MCF 10A (cell line): Measurements from ENCODE around the gene SFXN1. TPM values are rescaled to one million over a fixed set of nuclear protein-coding genes. Genes with fewer than 3 reads are reported as not detected.

Experiments
- BruUV-seq: library from RNA; stranded (reverse); fragments of 400-500 nt; replicated peaks from 2 replicates; lab custom pipeline; 2021; lab: Mats Ljungman, UMichigan
- CTCF ChIA-PET: fragments of 300-600 bp; sonication (Branson Sonifier 250); formaldehyde crosslinking; extraction: SDS; loops from one replicate; lab custom pipeline; 2021; ENCODE audit warnings: antibody characterized with exemption, inconsistent platforms; lab: Yijun Ruan, JAX
- POLR2A ChIA-PET: fragments of 300-600, 350-650 bp; sonication (Branson Sonifier 250); formaldehyde crosslinking; extraction: SDS; loops from one replicate; lab custom pipeline; 2020; ENCODE audit warnings: antibody characterized with exemption, inconsistent platforms; lab: Yijun Ruan, JAX
- DNase-seq: peaks from one replicate; pipeline ENCODE4 v3.0.0-alpha.2; 2018; ENCODE audit not compliant: unreplicated experiment
- H3K27ac Mint-ChIP-seq: one replicate; pipeline ENCODE4 v1.8.0; 2022; ENCODE audit warnings: mild to moderate bottlenecking, low read depth, mixed read lengths; ENCODE audit not compliant: unreplicated experiment
- H3K27me3 Mint-ChIP-seq: one replicate; pipeline ENCODE4 v1.8.0; 2022; ENCODE audit warnings: mixed read lengths; ENCODE audit not compliant: insufficient read depth, unreplicated experiment
- H3K36me3 Mint-ChIP-seq: one replicate; pipeline ENCODE4 v1.8.0; 2022; ENCODE audit warnings: mild to moderate bottlenecking, moderate library complexity, mixed read lengths; ENCODE audit not compliant: insufficient read depth, unreplicated experiment
- H3K4me1 Mint-ChIP-seq: one replicate; pipeline ENCODE4 v1.8.0; 2022; ENCODE audit warnings: mixed read lengths; ENCODE audit not compliant: insufficient read depth, unreplicated experiment
- H3K4me3 Mint-ChIP-seq: one replicate; pipeline ENCODE4 v1.8.0; 2022; ENCODE audit warnings: mild to moderate bottlenecking, moderate library complexity, mixed read lengths; ENCODE audit not compliant: unreplicated experiment
- H3K9me3 Mint-ChIP-seq: one replicate; pipeline ENCODE4 v1.8.0; 2022; ENCODE audit warnings: mixed read lengths; ENCODE audit not compliant: unreplicated experiment
- intact Hi-C: fragments of 100-400 bp; cut with micrococcal nuclease; formaldehyde crosslinking; loops from 2 replicates; pipeline ENCODE4 v1.14.1; 2022
- total RNA-seq: library from RNA; stranded (reverse); gene quantifications from 2 replicates; pipeline ENCODE4 v1.2.3, GENCODE V29; 2022
- TF ChIP-seq, protein P1 (sequence below): fragments of 200-600 bp; IDR thresholded peaks from one replicate; pipeline ENCODE4 v1.8.0; 2022; ENCODE audit warnings: antibody characterized with exemption, mild to moderate bottlenecking; ENCODE audit not compliant: unreplicated experiment

SFXN1 gene
- total RNA-seq, 1 experiment from 2014 or later, result 91.8 TPM

DNA sequence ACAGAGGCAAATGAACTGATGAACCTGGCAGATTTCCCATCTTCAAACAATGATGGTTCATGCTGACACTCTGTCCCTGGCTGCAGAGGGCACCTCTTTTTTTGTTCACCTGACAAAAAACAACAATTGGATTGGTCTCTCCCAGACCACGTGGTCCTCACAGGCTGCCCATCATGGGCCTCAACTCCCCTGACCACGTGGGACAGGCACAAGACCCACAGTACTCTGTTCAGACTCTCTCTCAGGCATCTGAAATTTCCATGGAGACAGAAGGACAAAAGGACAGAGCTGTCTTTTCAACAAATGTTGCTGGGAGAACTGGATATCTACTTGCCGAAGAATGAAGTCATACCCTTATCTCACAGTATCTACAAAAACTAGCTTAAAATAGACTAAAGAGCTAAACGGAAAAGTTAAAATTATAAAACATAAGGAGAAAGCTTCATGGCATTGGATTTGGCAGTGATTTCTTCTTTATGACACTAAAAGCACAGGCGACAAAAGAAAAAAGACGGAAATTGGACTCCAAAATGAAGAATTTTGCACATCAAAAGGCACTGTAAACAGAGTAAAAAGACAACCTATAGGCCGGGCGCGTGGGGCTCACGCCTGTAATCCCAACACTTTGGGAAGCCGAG, 22.1 kb upstream of the SFXN1 start:
- CTCF ChIA-PET, result interaction anchor here (0.6 to 6.3 kb wide), 3 partner anchors 9 to 505 kb away, joined by 3 to 72 read pairs (median 3); no protein-coding TSS in a partner anchor
- no TSS peak for BruUV-seq

DNA sequence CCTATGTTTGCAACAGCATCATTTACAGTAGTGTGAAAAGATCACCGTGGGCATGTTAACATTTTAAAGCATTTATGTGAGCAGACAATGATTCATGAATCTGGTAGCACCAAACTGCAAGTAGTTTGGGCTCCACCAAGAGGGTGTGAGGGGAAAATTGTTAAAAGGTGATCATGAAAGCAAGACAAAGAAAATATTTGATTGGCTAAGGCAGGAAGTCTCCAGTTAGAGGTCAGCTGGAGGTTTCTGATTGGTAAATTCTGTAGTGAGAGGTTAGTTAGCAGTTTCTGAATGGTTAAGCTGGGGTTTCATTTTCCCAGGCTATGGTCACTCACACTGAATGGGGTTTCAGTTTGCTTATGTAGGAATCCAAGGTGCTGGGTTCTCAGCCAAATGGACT, 20.9 kb upstream of the SFXN1 start:
- H3K4me3 Mint-ChIP-seq, result no peak overlapping the region
- CTCF ChIA-PET, result interaction anchor here (0.6 to 6.3 kb wide), 5 partner anchors 9 to 507 kb away, joined by 3 to 72 read pairs (median 3); no protein-coding TSS in a partner anchor
- H3K27ac Mint-ChIP-seq, result no peak overlapping the region
- no peaks in the 10 kb centered on the region for H3K4me1 Mint-ChIP-seq
- BruUV-seq, result no TSS peak
- no peaks in the 10 kb centered on the region for H3K36me3 Mint-ChIP-seq
- TF ChIP-seq, protein P1, sequence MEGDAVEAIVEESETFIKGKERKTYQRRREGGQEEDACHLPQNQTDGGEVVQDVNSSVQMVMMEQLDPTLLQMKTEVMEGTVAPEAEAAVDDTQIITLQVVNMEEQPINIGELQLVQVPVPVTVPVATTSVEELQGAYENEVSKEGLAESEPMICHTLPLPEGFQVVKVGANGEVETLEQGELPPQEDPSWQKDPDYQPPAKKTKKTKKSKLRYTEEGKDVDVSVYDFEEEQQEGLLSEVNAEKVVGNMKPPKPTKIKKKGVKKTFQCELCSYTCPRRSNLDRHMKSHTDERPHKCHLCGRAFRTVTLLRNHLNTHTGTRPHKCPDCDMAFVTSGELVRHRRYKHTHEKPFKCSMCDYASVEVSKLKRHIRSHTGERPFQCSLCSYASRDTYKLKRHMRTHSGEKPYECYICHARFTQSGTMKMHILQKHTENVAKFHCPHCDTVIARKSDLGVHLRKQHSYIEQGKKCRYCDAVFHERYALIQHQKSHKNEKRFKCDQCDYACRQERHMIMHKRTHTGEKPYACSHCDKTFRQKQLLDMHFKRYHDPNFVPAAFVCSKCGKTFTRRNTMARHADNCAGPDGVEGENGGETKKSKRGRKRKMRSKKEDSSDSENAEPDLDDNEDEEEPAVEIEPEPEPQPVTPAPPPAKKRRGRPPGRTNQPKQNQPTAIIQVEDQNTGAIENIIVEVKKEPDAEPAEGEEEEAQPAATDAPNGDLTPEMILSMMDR, result peak; percentile 14
- H3K9me3 Mint-ChIP-seq, result no peaks in the 10 kb centered on the region
- H3K27me3 Mint-ChIP-seq, result peaks cover 53% of the 10 kb centered on the region
- intact Hi-C loops, result no loop called here
- POLR2A ChIA-PET, result no interaction called here
- DNase-seq, result peak; percentile 30

More for the DNA sequence above, 22.1 kb upstream of the SFXN1 start:
- intact Hi-C loops, result no loop called here
- Mint-ChIP-seq H3K9me3 (no peaks in the 10 kb centered on the region), H3K36me3 (no peaks in the 10 kb centered on the region), H3K27ac (no peak overlapping the region), H3K4me3 (no peak overlapping the region), H3K27me3 (peaks cover 59% of the 10 kb centered on the region), H3K4me1 (no peaks in the 10 kb centered on the region)
- TF ChIP-seq, protein P1, result no peak
- POLR2A ChIA-PET, result no interaction called here
- no peak for DNase-seq

DNA sequence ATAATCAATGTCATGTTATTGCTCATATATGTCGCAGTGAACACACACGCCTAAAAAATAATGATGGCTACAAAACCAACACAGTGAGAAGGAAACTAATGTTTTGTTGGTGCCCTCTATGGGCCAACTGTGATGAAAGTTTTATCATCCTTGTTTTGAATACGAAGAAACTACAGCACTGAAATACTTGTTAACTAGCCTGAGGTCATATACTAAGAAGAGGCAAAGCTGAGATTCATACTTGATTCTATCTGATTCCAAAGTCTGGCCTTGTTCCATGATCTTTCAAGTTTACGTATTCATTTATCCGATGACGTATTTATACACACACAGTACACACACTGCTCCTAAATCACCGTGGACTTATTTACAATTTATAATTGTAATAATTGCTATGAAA, 18.2 kb upstream of the SFXN1 start:
- Mint-ChIP-seq H3K36me3 (no peaks in the 10 kb centered on the region), H3K27ac (no peak overlapping the region), H3K9me3 (no peaks in the 10 kb centered on the region), H3K4me1 (no peaks in the 10 kb centered on the region), H3K27me3 (peaks cover 27% of the 10 kb centered on the region), H3K4me3 (no peak overlapping the region)
- DNase-seq, result peak; percentile 49
- intact Hi-C loops, result loop anchor here (1.0 kb wide), 1 partner anchor 509 kb away; no protein-coding TSS in a partner anchor
- ChIA-PET POLR2A (interaction anchor here (0.6 kb wide), 1 partner anchor 18 kb away, joined by 3 read pairs; the partner anchor contains the start of gene SFXN1), CTCF (interaction anchor here (0.5 to 6.3 kb wide), 14 partner anchors 8 to 509 kb away, joined by 3 to 72 read pairs (median 4); no protein-coding TSS in a partner anchor)
- BruUV-seq, result no TSS peak
- TF ChIP-seq, protein P1, result peak; percentile 66

DNA sequence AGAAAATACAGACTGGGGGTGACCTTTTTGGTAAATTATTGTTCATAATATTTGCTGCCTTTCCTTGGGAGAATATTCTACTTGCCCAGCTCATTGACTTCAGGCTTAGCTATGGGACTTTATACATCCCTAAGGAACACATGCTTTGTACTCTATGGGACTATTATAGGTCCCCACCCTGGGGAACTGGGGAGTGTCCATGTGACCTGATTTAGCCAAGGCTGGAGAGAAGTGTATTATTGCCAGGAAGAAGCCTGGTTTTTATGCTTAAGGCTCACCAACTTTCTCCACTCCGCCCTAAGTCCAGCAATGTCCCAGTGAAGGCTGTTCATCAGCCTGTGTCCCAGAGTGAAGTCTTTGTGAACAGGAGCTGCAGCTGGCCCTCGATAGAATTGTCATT, 17.8 kb upstream of the SFXN1 start:
- Mint-ChIP-seq H3K9me3 (no peaks in the 10 kb centered on the region), H3K4me1 (no peaks in the 10 kb centered on the region), H3K27me3 (peaks cover 25% of the 10 kb centered on the region), H3K4me3 (no peak overlapping the region), H3K36me3 (no peaks in the 10 kb centered on the region), H3K27ac (no peak overlapping the region)
- intact Hi-C loops, result loop anchor here (1.0 kb wide), 1 partner anchor 509 kb away; no protein-coding TSS in a partner anchor
- TF ChIP-seq, protein P1, result no peak
- ChIA-PET POLR2A (interaction anchor here (1.5 kb wide), 1 partner anchor 19 kb away, joined by 4 read pairs; no protein-coding TSS in a partner anchor), CTCF (interaction anchor here (0.5 to 6.3 kb wide), 19 partner anchors 9 to 524 kb away, joined by 3 to 72 read pairs (median 3); no protein-coding TSS in a partner anchor)
- DNase-seq, result no peak
- BruUV-seq, result no TSS peak
